Neural cell (in vitro differentiated cells): ENCODE data around the gene CHKA. TPM values are rescaled to one million over a fixed set of nuclear protein-coding genes. Genes with fewer than 3 reads are reported as not detected.

Experiments used
- H2AFZ ChIP-seq: fragments of 200-600, 300-800 bp; sonication (generic), shearing (Covaris generic); 2 replicates; pipeline ENCODE4 v1.6.0; 2014; ENCODE audit warnings: low read depth, mild to moderate bottlenecking, antibody characterized with exemption, low read length, moderate library complexity
- H3F3A ChIP-seq: fragments of 200-600 bp; shearing (Covaris generic); 2 replicates; pipeline ENCODE4 v1.6.1; 2016; ENCODE audit warnings: mild to moderate bottlenecking, moderate library complexity, mixed read lengths, antibody characterized with exemption, low read length; ENCODE audit not compliant: insufficient read depth, poor library complexity, severe bottlenecking
- H3K27ac ChIP-seq: fragments of 200-600, 300-800 bp; sonication (generic), shearing (Covaris generic); 2 replicates; pipeline ENCODE4 v1.5.1; 2014; ENCODE audit warnings: mild to moderate bottlenecking, low read length, moderate library complexity
- H3K27me3 ChIP-seq: fragments of 300-800, 200-600 bp; sonication (generic), shearing (Covaris generic); 2 replicates; pipeline ENCODE4 v1.6.0; 2014; ENCODE audit warnings: mild to moderate bottlenecking, low read depth, low read length, moderate library complexity; ENCODE audit not compliant: insufficient read depth
- H3K36me3 ChIP-seq: fragments of 300-800, 200-600 bp; sonication (generic), shearing (Covaris generic); 2 replicates; pipeline ENCODE4 v1.5.1; 2014; ENCODE audit warnings: mild to moderate bottlenecking, antibody characterized with exemption, low read length, moderate library complexity; ENCODE audit not compliant: insufficient read depth
- H3K4me2 ChIP-seq: fragments of 300-800, 200-600 bp; sonication (generic), shearing (Covaris generic); 2 replicates; pipeline ENCODE4 v1.6.0; 2014; ENCODE audit warnings: mild to moderate bottlenecking, low read length
- H3K4me3 ChIP-seq: fragments of 300-800, 200-600 bp; sonication (generic), shearing (Covaris generic); 2 replicates; pipeline ENCODE4 v1.5.1; 2014; ENCODE audit warnings: mild to moderate bottlenecking, low read length, moderate library complexity
- H3K79me2 ChIP-seq: fragments of 200-600 bp; shearing (Covaris generic); replicated peaks from 2 replicates; pipeline ENCODE4 v1.6.0; 2014; ENCODE audit warnings: mild to moderate bottlenecking, low read length, moderate library complexity; ENCODE audit not compliant: insufficient read depth
- H3K9ac ChIP-seq: fragments of 300-800, 200-600 bp; sonication (generic), shearing (Covaris generic); 2 replicates; pipeline ENCODE4 v1.6.1; 2016; ENCODE audit warnings: mild to moderate bottlenecking, low read length, mixed read lengths
- H3K9me2 ChIP-seq: fragments of 200-600 bp; shearing (Covaris generic); 2 replicates; pipeline ENCODE4 v1.6.1; 2016; ENCODE audit warnings: mild to moderate bottlenecking, low read length, mixed read lengths; ENCODE audit not compliant: insufficient read depth
- H3K9me3 ChIP-seq: fragments of 200-600, 300-800 bp; sonication (generic), shearing (Covaris generic); 2 replicates; pipeline ENCODE4 v1.6.1; 2016; ENCODE audit warnings: mild to moderate bottlenecking, mixed run types, low read length, moderate library complexity, mixed read lengths
- H4K20me1 ChIP-seq: fragments of 200-600 bp; shearing (Covaris generic); 2 replicates; pipeline ENCODE4 v1.6.1; 2016; ENCODE audit warnings: mild to moderate bottlenecking, mixed run types; ENCODE audit not compliant: insufficient read depth
- CTCF ChIP-seq: fragments of 450-650 bp; IDR thresholded peaks from 2 replicates; pipeline ENCODE4 v1.5.1; 2014; ENCODE audit warnings: antibody characterized with exemption, mild to moderate bottlenecking, moderate library complexity; ENCODE audit not compliant: poor library complexity, severe bottlenecking
- EP300 ChIP-seq: fragments of 450-650 bp; conservative IDR thresholded peaks from 2 replicates; pipeline ENCODE4 v1.6.1; 2014; ENCODE audit warnings: antibody characterized with exemption, mild to moderate bottlenecking, moderate library complexity; ENCODE audit not compliant: poor library complexity, severe bottlenecking
- EZH2 ChIP-seq: fragments of 200-600, 300-800 bp; shearing (Covaris generic), sonication (generic); IDR thresholded peaks from 2 replicates; pipeline ENCODE4 v1.6.1; 2014; ENCODE audit warnings: antibody characterized with exemption, low read length, borderline replicate concordance, mild to moderate bottlenecking; ENCODE audit not compliant: insufficient read depth, poor library complexity, severe bottlenecking
- MXI1 ChIP-seq: fragments of 450-650 bp; conservative IDR thresholded peaks from 2 replicates; pipeline ENCODE4 v1.6.1; 2014; ENCODE audit warnings: antibody characterized with exemption, mild to moderate bottlenecking; ENCODE audit not compliant: poor library complexity, severe bottlenecking
- POLR2AphosphoS5 ChIP-seq: IDR thresholded peaks from 2 replicates; pipeline ENCODE4 v1.6.1; 2012
- RAD21 ChIP-seq: fragments of 450-650 bp; conservative IDR thresholded peaks from 2 replicates; pipeline ENCODE4 v1.6.1; 2014; ENCODE audit warnings: antibody characterized with exemption, mild to moderate bottlenecking, moderate library complexity
- SMC3 ChIP-seq: fragments of 450-650 bp; conservative IDR thresholded peaks from 2 replicates; pipeline ENCODE4 v1.6.1; 2014; ENCODE audit warnings: antibody characterized with exemption, mild to moderate bottlenecking, moderate library complexity; ENCODE audit not compliant: poor library complexity
- TAF1 ChIP-seq: IDR thresholded peaks from 2 replicates; pipeline ENCODE4 v1.6.1; 2012; ENCODE audit warnings: low read depth
- polyA plus RNA-seq: library from polyadenylated mRNA; depleted of rRNA; stranded (reverse); fragments of >200 nt; gene quantifications from 2 replicates; pipeline ENCODE4 v1.2.3, GENCODE V29; 2014
- TF ChIP-seq, protein P1 (sequence below): IDR thresholded peaks from 2 replicates; pipeline ENCODE4 v1.6.1; 2012; ENCODE audit warnings: borderline replicate concordance

CHKA gene
- polyA plus RNA-seq, 1 donor from 2014 or later, result 90.0 TPM

GRCh38 chr11:68081691-68082090, 39.5 kb downstream of the CHKA start:
- Histone ChIP-seq H4K20me1 (no peaks in the 10 kb centered on the region), H3K4me3 (no peak overlapping the region), H3K9me3 (no peaks in the 10 kb centered on the region), H3F3A (no peaks in the 10 kb centered on the region), H2AFZ (no peak overlapping the region), H3K36me3 (no peaks in the 10 kb centered on the region), H3K9me2 (no peaks in the 10 kb centered on the region), H3K79me2 (no peaks in the 10 kb centered on the region), H3K4me2 (no peak overlapping the region), H3K27me3 (no peaks in the 10 kb centered on the region), H3K9ac (no peak overlapping the region), H3K27ac (no peak overlapping the region)
- TF ChIP-seq, protein P1, sequence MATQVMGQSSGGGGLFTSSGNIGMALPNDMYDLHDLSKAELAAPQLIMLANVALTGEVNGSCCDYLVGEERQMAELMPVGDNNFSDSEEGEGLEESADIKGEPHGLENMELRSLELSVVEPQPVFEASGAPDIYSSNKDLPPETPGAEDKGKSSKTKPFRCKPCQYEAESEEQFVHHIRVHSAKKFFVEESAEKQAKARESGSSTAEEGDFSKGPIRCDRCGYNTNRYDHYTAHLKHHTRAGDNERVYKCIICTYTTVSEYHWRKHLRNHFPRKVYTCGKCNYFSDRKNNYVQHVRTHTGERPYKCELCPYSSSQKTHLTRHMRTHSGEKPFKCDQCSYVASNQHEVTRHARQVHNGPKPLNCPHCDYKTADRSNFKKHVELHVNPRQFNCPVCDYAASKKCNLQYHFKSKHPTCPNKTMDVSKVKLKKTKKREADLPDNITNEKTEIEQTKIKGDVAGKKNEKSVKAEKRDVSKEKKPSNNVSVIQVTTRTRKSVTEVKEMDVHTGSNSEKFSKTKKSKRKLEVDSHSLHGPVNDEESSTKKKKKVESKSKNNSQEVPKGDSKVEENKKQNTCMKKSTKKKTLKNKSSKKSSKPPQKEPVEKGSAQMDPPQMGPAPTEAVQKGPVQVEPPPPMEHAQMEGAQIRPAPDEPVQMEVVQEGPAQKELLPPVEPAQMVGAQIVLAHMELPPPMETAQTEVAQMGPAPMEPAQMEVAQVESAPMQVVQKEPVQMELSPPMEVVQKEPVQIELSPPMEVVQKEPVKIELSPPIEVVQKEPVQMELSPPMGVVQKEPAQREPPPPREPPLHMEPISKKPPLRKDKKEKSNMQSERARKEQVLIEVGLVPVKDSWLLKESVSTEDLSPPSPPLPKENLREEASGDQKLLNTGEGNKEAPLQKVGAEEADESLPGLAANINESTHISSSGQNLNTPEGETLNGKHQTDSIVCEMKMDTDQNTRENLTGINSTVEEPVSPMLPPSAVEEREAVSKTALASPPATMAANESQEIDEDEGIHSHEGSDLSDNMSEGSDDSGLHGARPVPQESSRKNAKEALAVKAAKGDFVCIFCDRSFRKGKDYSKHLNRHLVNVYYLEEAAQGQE, result no peak
- TF ChIP-seq EZH2, result no peak
- no peak for TF ChIP-seq CTCF
- no peak for TF ChIP-seq SMC3
- no peak for TF ChIP-seq EP300
- no peak for TF ChIP-seq TAF1
- no peak for TF ChIP-seq MXI1
- TF ChIP-seq POLR2AphosphoS5, result no peak
- no peak for TF ChIP-seq RAD21

DNA sequence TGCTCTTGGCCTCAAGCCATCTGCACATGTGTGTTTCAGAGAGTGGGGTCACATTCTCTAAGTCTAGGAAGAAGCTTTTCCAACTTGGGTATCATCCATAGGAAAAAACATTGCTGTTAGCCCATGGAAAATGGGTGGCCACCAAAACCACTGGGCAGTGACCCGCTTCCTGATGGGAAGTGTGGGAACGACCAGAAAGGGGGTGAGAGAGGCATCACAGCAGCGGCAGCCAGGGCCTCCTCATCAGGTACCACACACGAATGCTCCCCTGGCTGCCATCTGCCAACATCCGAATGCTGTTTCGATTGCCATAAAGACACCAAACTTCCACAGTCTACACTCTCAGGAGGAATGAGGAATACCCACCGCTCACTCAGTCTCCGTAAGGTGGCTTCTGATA, 40.3 kb downstream of the CHKA start:
- Histone ChIP-seq H3K36me3 (no peaks in the 10 kb centered on the region), H3K27ac (no peak overlapping the region), H3K9me3 (no peaks in the 10 kb centered on the region), H3K79me2 (no peaks in the 10 kb centered on the region), H3F3A (no peaks in the 10 kb centered on the region), H3K9me2 (no peaks in the 10 kb centered on the region), H3K4me3 (no peak overlapping the region), H3K4me2 (no peak overlapping the region), H3K27me3 (no peaks in the 10 kb centered on the region), H4K20me1 (no peaks in the 10 kb centered on the region), H2AFZ (no peak overlapping the region), H3K9ac (no peak overlapping the region)
- no peak for TF ChIP-seq RAD21
- no peak for TF ChIP-seq MXI1
- no peak for TF ChIP-seq EP300
- no peak for TF ChIP-seq SMC3
- no peak for TF ChIP-seq TAF1
- TF ChIP-seq POLR2AphosphoS5, result no peak
- TF ChIP-seq, protein P1, result no peak
- TF ChIP-seq EZH2, result no peak
- no peak for TF ChIP-seq CTCF
